BE2C (cell line): ENCODE measurements around the gene HDAC7.

Source experiments
- DNase-seq: peaks from one replicate; pipeline ENCODE4 v3.0.0-alpha.2; 2020
- H3K27me3 ChIP-seq: fragments of 250-450 bp; sonication (Bioruptor Pico); 2 replicates; pipeline ENCODE4 v1.5.1; 2020; ENCODE audit warnings: mild to moderate bottlenecking
- H3K36me3 ChIP-seq: fragments of 250-450 bp; sonication (Bioruptor Pico); 2 replicates; pipeline ENCODE4 v1.5.1; 2020; ENCODE audit warnings: mild to moderate bottlenecking
- H3K4me1 ChIP-seq: fragments of 250-450 bp; sonication (Bioruptor Pico); 2 replicates; pipeline ENCODE4 v1.5.1; 2020
- H3K4me3 ChIP-seq: 2 replicates; pipeline ENCODE4 v1.5.1; 2011; ENCODE audit warnings: low read depth, low read length
- H3K9me3 ChIP-seq: fragments of 250-450 bp; sonication (Bioruptor Pico); 2 replicates; pipeline ENCODE4 v1.5.1; 2020
- CTCF ChIP-seq: IDR thresholded peaks from 2 replicates; pipeline ENCODE4 v1.5.1; 2012; ENCODE audit warnings: mild to moderate bottlenecking, low read depth, low read length

The HDAC7 gene

GRCh38 chr12:47856721-47857575 is 37.2 kb upstream of the HDAC7 start:
- no peak overlapping the region for H3K4me3 ChIP-seq
- H3K27me3 ChIP-seq = no peaks in the 10 kb centered on the region
- H3K36me3 ChIP-seq = no peaks in the 10 kb centered on the region
- no peaks in the 10 kb centered on the region for H3K9me3 ChIP-seq
- DNase-seq = no peak
- TF ChIP-seq CTCF = no peak
- no peaks in the 10 kb centered on the region for H3K4me1 ChIP-seq

- TF ChIP-seq CTCF = no peak
- no peaks in the 10 kb centered on the region for H3K27me3 ChIP-seq
- H3K36me3 ChIP-seq = no peaks in the 10 kb centered on the region
- no peaks in the 10 kb centered on the region for H3K4me1 ChIP-seq
- DNase-seq = no peak
- H3K9me3 ChIP-seq = no peaks in the 10 kb centered on the region
- no peak overlapping the region for H3K4me3 ChIP-seq
Measured at GRCh38 chr12:47856094-47856493, 36.4 kb upstream of the HDAC7 start.

GRCh38 chr12:47855502-47855901 is 35.8 kb upstream of the HDAC7 start:
- DNase-seq = no peak
- no peak for TF ChIP-seq CTCF
- Histone ChIP-seq H3K9me3 (no peaks in the 10 kb centered on the region), H3K27me3 (no peaks in the 10 kb centered on the region), H3K4me3 (no peak overlapping the region), H3K36me3 (no peaks in the 10 kb centered on the region), H3K4me1 (no peaks in the 10 kb centered on the region)

GRCh38 chr12:47854531-47854930 is 34.8 kb upstream of the HDAC7 start:
- Histone ChIP-seq H3K4me3 (no peak overlapping the region), H3K27me3 (no peaks in the 10 kb centered on the region), H3K4me1 (no peaks in the 10 kb centered on the region), H3K36me3 (no peaks in the 10 kb centered on the region), H3K9me3 (no peaks in the 10 kb centered on the region)
- TF ChIP-seq CTCF = no peak
- DNase-seq = no peak

GRCh38 chr12:47852096-47852571 is 32.4 kb upstream of the HDAC7 start:
- no peak for DNase-seq
- Histone ChIP-seq H3K4me1 (no peaks in the 10 kb centered on the region), H3K4me3 (no peak overlapping the region), H3K36me3 (no peaks in the 10 kb centered on the region), H3K27me3 (no peaks in the 10 kb centered on the region), H3K9me3 (no peaks in the 10 kb centered on the region)
- no peak for TF ChIP-seq CTCF

- no peaks in the 10 kb centered on the region for H3K9me3 ChIP-seq
- no peak for TF ChIP-seq CTCF
- H3K27me3 ChIP-seq = no peaks in the 10 kb centered on the region
- no peaks in the 10 kb centered on the region for H3K4me1 ChIP-seq
- DNase-seq = no peak
- H3K4me3 ChIP-seq = no peak overlapping the region
- no peaks in the 10 kb centered on the region for H3K36me3 ChIP-seq
Measured at GRCh38 chr12:47851303-47851952, 31.7 kb upstream of the HDAC7 start.
